Endometrial microvascular endothelial cells (primary cell): ENCODE measurements around the gene DMXL2. TPM values are rescaled to one million over a fixed set of nuclear protein-coding genes. Genes with fewer than 3 reads are reported as not detected.
"Not testable (repeated sequence)": the region's sequence is repeated elsewhere in the genome, so short reads cannot be mapped to it uniquely, and the experiment has no call there.

ENCODE experiments used
- in situ Hi-C: cut with HindIII; loops from 2 replicates; pipeline ENCODE4 v1.10.0; 2017; ENCODE audit warnings: low sequenced_read_pairs, low pct_unique_long_range_greater_than_20kb; ENCODE audit errors: inconsistent ontology term
- total RNA-seq: library from RNA; depleted of rRNA; stranded (reverse); fragments of >200 nt; gene quantifications from one replicate; pipeline ENCODE4 v1.2.3, GENCODE V29; 2015; ENCODE audit errors: inconsistent ontology term

Gene DMXL2
- total RNA-seq, 1 donor from 2014 or later, result 20.2 TPM

GRCh38 chr15:51446029-51446744 lies 176.4 kb downstream of the DMXL2 start:
- in situ Hi-C loops, result not testable (repeated sequence)

DNA sequence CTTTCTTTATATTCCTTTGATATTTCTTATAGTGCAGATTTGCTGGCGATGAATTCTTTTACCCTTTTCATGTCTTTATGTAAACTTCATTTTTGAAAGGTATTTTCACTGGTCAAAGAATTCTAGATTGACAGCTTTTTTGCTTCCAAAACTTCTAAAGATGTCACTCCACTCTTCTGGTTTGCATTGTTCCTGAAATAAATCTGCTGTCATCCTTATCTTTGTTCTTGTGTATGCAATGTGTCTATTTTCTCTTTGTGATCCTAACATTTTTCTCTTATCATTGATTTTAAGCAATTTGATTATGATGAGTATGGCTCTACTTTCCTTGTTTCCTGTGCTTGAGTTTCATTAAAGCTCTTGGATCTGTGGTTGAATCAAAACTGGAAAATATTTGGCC lies 177.8 kb downstream of the DMXL2 start:
- in situ Hi-C loops, result no loop called here

DNA sequence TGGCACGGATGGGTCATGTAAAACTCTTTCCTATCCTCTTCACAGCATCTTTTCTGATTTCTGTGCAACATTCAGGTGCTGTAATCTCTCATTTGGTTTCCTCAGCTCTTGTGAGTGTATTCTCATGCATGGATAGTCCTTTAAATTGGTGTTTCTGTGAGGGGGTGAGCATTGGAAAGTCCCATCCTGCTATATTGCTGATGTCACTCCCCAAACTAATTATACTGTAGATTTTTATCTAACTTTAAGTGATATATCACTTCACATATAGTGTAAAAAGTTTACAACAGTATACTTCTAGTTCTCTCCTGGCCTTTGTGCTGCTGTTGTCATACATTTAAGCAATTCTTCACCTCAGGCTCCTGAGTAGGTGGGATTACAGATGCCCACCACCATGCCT lies 178.5 kb downstream of the DMXL2 start:
- in situ Hi-C loops, result no loop called here

DNA sequence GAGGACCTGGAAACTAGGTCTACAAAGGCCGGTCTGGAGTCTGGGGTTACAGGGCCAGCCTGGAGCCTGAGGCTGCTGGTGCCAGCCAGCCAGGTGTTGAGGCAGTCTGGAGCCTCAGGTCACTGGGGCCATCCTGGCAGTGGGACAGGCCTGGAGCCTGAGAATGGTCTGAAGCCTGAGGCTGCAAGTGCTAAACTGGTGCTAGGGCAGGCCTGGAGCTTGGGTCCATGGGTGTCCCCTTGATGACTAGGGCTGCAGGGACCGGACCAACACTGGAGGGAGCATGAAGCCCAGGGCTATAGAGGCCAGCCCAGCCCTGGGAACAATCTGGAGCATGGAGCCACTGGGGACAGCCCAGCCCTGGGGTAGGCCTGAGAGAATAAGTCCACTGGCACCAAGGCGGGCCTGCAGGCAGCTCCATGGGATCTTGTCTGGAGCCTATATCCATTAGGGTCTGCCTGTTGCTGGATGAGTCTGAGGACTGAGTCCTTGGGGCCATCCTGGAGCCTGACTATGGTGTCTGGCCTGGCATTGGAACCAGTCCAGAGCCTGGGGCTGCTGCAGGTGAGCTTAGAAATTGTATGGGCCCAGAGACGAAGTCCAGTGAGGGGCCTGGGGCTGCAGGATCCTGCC lies 179.2 kb downstream of the DMXL2 start:
- in situ Hi-C loops, result no loop called here

DNA sequence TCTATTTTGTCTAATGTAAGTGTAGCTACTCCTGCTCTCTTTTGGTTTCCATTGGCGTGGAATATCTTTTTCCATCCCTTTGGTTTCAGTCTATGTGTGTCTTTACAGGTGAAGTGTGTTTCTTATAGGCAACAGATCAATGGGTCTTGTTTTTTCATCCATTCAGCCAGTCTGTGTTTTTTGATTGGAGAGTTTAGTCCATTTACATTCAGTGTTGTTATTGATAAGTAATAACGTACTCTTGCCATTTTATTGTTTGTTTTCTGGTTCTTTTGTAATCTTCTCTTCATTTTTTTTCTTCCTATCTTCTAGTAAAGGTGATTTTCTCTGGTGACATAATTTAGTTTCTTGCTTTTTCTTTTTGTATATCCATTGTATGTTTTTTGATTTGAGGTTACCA lies 184.0 kb downstream of the DMXL2 start:
- in situ Hi-C loops, result no loop called here

- in situ Hi-C loops, result no loop called here
These were observed 197.0 kb downstream of the DMXL2 start for GRCh38 chr15:51425517-51426040.

DNA sequence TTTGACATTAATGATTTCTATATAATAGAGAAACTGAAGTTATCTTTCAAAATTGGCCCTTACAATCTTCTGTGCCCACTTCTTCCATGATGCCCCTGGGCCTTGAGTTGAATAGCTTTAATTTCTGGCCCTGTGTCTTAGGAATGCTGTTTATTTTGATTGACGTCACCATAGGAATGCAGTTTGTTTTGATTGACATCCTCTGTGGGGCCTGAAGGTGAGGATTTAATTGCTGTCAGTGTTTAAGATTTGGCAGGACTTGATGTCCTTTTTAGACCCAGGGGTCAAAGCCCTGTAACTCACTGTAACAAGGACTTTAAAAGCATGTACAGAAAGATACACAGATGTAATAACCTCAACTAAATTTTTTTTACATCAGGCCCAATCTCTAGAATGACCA lies 197.8 kb downstream of the DMXL2 start:
- in situ Hi-C loops, result no loop called here

DNA sequence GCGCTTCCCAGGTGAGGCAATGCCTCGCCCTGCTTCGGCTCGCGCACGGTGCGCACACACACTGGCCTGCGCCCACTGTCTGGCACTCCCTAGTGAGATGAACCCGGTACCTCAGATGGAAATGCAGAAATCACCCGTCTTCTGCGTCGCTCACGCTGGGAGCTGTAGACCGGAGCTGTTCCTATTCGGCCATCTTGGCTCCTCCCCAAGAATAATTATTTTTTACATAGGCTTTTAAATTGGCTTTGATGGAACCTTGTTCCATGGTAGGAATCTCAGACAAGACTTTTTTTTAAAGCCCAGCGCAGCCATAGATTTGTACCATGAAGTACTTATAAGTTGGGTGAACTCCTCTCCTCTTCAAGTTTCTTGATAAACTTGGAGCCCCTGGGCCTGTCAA lies 199.5 kb downstream of the DMXL2 start:
- in situ Hi-C loops, result not testable (repeated sequence)

DNA sequence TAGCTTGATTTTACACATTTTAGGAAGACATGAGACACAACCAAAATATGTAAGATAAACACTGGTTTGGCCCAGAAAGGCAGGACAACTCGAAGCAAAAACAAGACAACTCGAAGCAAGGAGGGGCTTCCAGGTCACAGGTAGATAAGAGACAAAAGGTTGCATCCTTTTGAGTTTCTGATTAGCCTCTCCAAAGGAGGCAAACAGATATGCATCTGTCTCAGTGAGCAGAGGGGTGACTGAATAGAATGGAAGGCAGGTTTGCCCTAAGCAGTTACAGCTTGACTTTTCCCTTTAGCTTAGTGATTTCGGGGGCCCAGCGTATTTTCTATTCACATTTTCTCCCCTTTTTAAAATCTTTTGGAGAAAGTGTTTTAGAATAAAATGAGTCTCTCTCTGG lies 206.4 kb downstream of the DMXL2 start:
- in situ Hi-C loops, result no loop called here

GRCh38 chr15:51414256-51414860 lies 208.2 kb downstream of the DMXL2 start:
- in situ Hi-C loops, result no loop called here

DNA sequence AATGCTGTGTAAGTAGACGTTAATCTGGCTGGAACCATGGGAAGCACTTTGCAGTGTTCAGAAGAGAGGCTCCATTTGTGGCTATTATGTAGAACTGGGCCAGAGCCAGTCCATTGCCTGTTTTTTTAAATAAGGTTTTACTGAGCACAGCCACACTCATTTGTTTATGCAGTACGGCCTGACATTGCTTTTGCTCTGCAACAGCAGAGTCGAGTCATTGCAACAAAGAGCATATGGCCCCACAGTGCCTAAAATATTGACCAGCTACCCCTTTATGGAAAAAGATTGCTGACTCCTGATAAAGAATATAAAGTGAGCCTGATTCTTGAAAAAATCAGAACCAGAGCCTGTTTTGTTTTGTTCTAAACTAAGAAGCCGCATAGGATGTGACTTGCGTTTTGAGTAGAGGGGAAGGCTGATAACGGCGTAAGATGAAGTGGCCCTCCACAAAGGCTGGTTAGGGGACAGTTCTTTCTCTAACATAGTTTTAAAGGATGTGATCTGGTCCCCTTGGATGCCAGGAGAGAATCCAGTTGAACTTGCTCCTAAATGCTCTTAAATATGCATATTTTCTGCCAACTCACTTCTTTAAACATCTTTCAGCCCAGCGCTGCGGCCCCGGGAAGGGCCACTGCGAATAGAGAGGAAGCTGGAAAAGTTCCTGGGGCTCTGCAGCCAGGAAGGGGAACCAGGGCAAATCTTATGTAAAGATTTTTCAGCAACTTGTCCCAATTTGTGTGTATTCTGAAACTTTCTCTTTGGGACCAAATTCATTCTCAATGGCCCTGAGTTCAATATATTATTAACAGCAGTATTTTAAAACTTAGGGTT lies 216.7 kb downstream of the DMXL2 start:
- in situ Hi-C loops, result no loop called here

DNA sequence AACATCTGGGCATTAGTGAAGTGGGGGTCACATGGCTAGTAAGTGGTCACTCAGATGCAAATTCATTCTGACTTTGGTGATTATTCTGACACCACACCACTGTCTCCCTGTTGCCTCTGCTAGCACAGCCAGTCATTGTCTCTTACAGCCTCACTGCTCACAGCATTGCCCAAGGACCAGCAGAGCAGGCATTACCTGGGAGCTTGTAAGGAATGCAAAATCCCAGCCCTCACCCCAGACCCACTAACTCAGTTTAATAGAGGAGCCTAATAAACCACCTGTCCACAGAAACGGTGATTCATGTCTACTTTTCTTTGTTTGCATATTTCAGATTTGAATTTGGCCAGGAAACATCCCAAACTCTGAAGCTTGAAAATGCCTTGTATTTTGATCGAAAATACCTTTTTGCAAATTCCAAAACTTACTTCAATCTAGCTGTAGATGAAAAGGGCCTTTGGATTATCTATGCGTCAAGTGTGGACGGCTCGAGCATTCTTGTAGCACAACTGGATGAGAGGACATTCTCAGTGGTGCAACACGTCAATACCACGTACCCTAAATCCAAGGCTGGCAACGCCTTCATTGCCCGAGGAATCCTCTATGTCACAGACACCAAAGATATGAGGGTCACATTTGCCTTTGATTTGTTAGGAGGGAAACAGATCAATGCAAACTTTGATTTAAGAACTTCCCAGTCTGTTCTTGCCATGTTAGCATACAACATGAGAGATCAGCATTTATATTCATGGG lies 218.4 kb downstream of the DMXL2 start:
- in situ Hi-C loops, result no loop called here

GRCh38 chr15:51403072-51403878 lies 219.3 kb downstream of the DMXL2 start:
- in situ Hi-C loops, result no loop called here

DNA sequence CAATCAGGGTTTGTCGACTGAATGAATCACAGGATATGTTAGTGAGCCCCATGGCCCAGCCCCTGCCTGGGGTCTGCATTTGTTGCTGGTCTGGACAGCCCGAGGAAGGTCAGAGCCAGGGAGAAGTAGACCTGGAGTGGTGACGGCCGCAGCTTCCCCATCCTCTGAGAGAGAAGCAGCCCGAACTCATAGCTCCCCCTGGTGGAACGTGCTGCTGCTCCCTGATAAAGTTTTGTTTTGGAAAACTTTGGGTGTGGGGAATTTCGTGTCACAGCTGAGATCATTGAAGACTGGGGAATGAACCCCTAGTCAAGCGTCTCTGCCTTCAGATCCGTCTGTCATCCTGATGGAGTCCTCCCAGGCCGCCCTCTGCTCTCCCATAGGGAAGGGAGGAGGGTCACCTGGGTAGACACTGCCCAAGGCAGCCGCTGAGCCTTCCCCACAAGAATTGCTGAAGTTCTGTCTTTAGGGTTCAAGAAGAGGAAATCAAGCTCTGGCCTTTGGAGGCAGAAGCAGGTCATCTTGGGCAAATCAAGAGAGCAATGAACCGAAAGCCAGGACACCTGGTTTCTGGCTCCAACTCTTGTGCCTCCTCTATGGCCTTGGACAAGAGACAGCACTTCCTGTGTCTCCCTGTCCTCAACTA lies 220.6 kb downstream of the DMXL2 start:
- in situ Hi-C loops, result no loop called here

DNA sequence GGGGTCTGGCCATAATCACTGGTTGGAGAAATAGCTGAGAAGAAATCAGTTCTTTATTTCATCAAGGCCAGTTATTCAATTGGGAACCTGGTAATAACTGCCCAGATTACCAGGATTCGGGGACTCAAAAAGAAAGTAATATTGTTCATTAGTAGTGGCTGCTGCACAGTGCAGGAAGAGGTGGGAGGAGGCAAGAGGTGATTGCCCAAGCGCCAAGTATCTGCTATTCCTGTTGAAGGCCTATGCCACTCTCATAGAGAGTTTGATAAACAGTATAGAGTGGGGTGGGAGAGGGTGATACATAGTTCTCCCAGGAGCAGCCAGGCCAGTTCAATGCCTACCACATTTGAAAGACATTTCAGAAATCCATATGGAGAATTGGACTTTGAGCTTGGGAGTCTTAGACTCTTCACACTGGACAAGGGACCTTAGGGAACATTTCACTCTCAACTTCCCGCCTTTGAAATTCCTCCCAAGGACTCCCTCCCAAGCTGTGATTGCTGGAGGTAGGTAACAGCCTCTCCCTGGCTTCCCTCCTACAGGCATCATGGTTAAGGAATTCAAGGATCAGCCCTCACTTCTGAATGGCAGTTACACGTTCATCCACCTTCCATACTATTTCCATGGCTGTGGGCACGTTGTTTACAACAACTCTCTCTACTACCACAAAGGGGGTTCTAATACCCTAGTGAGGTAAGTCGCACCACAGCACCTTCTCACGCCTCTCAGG lies 221.4 kb downstream of the DMXL2 start:
- in situ Hi-C loops, result no loop called here

DNA sequence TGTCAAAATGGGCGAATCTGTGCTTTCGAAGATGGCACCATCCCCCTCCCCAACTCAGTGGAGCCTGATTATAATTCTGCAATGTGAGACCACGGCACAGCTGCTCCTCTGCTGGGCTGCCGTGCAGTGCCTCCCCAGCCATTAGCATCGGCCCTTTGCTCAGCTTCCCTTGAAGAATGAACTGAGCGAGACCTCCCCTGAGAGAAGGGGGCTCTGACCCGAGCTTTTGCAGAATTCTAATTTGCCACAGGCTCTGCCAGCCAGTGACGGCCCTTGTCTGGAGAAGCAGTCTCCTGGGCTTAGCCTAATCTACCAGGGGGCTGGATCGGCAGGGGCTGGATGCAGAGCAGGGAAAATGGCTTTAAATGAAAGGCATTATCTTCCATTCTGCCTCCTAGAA lies 223.9 kb downstream of the DMXL2 start:
- in situ Hi-C loops, result no loop called here
